H1 (cell line): ENCODE measurements around the gene SLC25A17. TPM values are rescaled to one million over a fixed set of nuclear protein-coding genes. Genes with fewer than 3 reads are reported as not detected.

ENCODE experiments used
- CTCF ChIA-PET: fragments of 300-600 bp; sonication (Branson Sonifier 250); formaldehyde crosslinking; loops from one replicate; lab custom pipeline; 2021; ENCODE audit not compliant: partially characterized antibody; lab: Charles Lee
- POLR2A ChIA-PET: fragments of 300-600 bp; sonication (Branson Sonifier 250); formaldehyde crosslinking; loops from one replicate; lab custom pipeline; 2021; ENCODE audit warnings: inconsistent platforms; ENCODE audit not compliant: partially characterized antibody; lab: Charles Lee
- DNase-seq, 2 experiments: peaks; one replicate each; pipeline versions ENCODE4 v3.0.0 to v3.0.0-alpha.2; 2010 to 2022; ENCODE audit warnings: low spot score in 2 of 2, low read depth in 1 of 2, mixed read lengths in 1 of 2
- FAIRE-seq: peaks from 2 replicates; lab custom pipeline; 2011; peaks lifted over from hg19 to GRCh38; lab: Jason Lieb, UNC
- H2AFZ ChIP-seq: 2 replicates; pipeline ENCODE4 v1.8.1; 2012; ENCODE audit warnings: low read length, inconsistent platforms
- H2AK5ac ChIP-seq: 2 replicates; pipeline ENCODE4 v1.6.1; 2013; ENCODE audit warnings: low read depth, low read length
- H2BK120ac ChIP-seq: replicated peaks from 2 replicates; pipeline ENCODE3; 2013; ENCODE audit warnings: low read depth, low read length, inconsistent platforms
- H2BK12ac ChIP-seq: 2 replicates; pipeline ENCODE4 v1.6.1; 2013; ENCODE audit warnings: low read depth, low read length
- H2BK15ac ChIP-seq: 2 replicates; pipeline ENCODE4 v1.6.1; 2013; ENCODE audit warnings: low read length
- H2BK20ac ChIP-seq: 2 replicates; pipeline ENCODE4 v1.6.1; 2013; ENCODE audit warnings: low read length
- H2BK5ac ChIP-seq: 2 replicates; pipeline ENCODE4 v1.6.1; 2013; ENCODE audit warnings: low read depth, low read length
- H3K14ac ChIP-seq: 2 replicates; pipeline ENCODE4 v1.6.1; 2013; ENCODE audit warnings: inconsistent platforms; ENCODE audit not compliant: insufficient read length
- H3K18ac ChIP-seq: 2 replicates; pipeline ENCODE4 v1.6.1; 2013; ENCODE audit warnings: low read length; ENCODE audit errors: extremely low read depth
- H3K23ac ChIP-seq: 2 replicates; pipeline ENCODE4 v1.6.1; 2013; ENCODE audit warnings: inconsistent platforms; ENCODE audit not compliant: insufficient read length
- H3K23me2 ChIP-seq: 2 replicates; pipeline ENCODE4 v1.6.1; 2013; ENCODE audit warnings: low read depth, low read length
- H3K27ac ChIP-seq: 2 replicates; pipeline ENCODE4 v1.6.1; 2011; ENCODE audit warnings: low read depth, low read length, inconsistent platforms
- H3K27me3 ChIP-seq, 4 experiments: replicated peaks in 1 of 4; 1 replicate in 1 of 4; 2 replicates in 3 of 4; pipeline versions ENCODE4 v1.6.1 to v1.8.1; 2011 to 2013; ENCODE audit warnings: low read length in 3 of 4, mild to moderate bottlenecking in 3 of 4, inconsistent platforms in 2 of 4, mixed read lengths in 2 of 4, moderate library complexity in 1 of 4; ENCODE audit not compliant: control insufficient read depth in 3 of 4, insufficient read depth in 3 of 4; ENCODE audit errors: extremely low read depth in 1 of 4
- H3K36me3 ChIP-seq, 4 experiments: 2 replicates each; pipeline versions ENCODE4 v1.6.1 to v1.8.1; 2011 to 2013; ENCODE audit warnings: mild to moderate bottlenecking in 4 of 4, low read length in 3 of 4, moderate library complexity in 2 of 4, control low read depth in 1 of 4, inconsistent platforms in 1 of 4; ENCODE audit not compliant: insufficient read depth in 4 of 4, control insufficient read depth in 2 of 4
- H3K4ac ChIP-seq: replicated peaks from 2 replicates; pipeline ENCODE3; 2013; ENCODE audit warnings: low read length, low read depth, mixed read lengths, inconsistent platforms; ENCODE audit not compliant: insufficient read length
- H3K4me1 ChIP-seq, 4 experiments: replicated peaks in 1 of 4; 1 replicate in 1 of 4; 2 replicates in 3 of 4; pipeline versions ENCODE4 v1.6.1 to v1.8.1; 2011 to 2013; ENCODE audit warnings: low read length in 3 of 4, inconsistent platforms in 2 of 4, mixed read lengths in 1 of 4; ENCODE audit not compliant: insufficient read depth in 4 of 4, control insufficient read depth in 3 of 4
- H3K4me2 ChIP-seq, 2 experiments: 2 replicates each; pipeline versions ENCODE4 v1.6.1 to v1.8.1; 2011 to 2013; ENCODE audit warnings: low read depth in 2 of 2, low read length in 2 of 2, control low read depth in 1 of 2, inconsistent platforms in 1 of 2, mild to moderate bottlenecking in 1 of 2; ENCODE audit not compliant: insufficient read depth in 1 of 2
- H3K4me3 ChIP-seq, 4 experiments: fragments of 200-600, 300-600 bp in 1 of 4; sonication (generic), shearing (Covaris generic), sonication (Bioruptor Twin) in 1 of 4; 2 replicates each; pipeline versions ENCODE4 v1.5.1 to v1.8.1; 2011 to 2016; ENCODE audit warnings: low read length in 4 of 4, low read depth in 3 of 4, control low read depth in 2 of 4, inconsistent platforms in 2 of 4, mild to moderate bottlenecking in 2 of 4, mixed read lengths in 1 of 4, moderate library complexity in 1 of 4; ENCODE audit not compliant: insufficient read depth in 2 of 4; ENCODE audit errors: extremely low read depth in 1 of 4
- H3K56ac ChIP-seq: replicated peaks from 2 replicates; pipeline ENCODE3; 2013; ENCODE audit warnings: low read depth, mild to moderate bottlenecking, mixed read lengths, low read length, inconsistent platforms; ENCODE audit not compliant: insufficient read length
- H3K79me1 ChIP-seq: 2 replicates; pipeline ENCODE4 v1.6.1; 2013; ENCODE audit warnings: low read depth, low read length, control low read depth
- H3K79me2 ChIP-seq, 2 experiments: 2 replicates each; pipeline versions ENCODE4 v1.6.1 to v1.8.1; 2012 to 2013; ENCODE audit warnings: low read length in 2 of 2, mild to moderate bottlenecking in 2 of 2, inconsistent platforms in 1 of 2; ENCODE audit not compliant: insufficient read depth in 2 of 2, control insufficient read depth in 1 of 2
- H3K9ac ChIP-seq, 4 experiments: replicated peaks in 1 of 4; 1 replicate in 1 of 4; 2 replicates in 3 of 4; pipeline versions ENCODE4 v1.6.1 to v1.8.1; 2011 to 2013; ENCODE audit warnings: low read depth in 3 of 4, low read length in 3 of 4, control low read depth in 2 of 4, mild to moderate bottlenecking in 2 of 4, moderate library complexity in 2 of 4, inconsistent platforms in 1 of 4; ENCODE audit errors: extremely low read depth in 1 of 4
- H3K9me3 ChIP-seq, 2 experiments: 2 replicates each; pipeline versions ENCODE4 v1.6.1 to v1.8.1; 2012 to 2013; ENCODE audit warnings: mild to moderate bottlenecking in 2 of 2, moderate library complexity in 2 of 2, control low read depth in 1 of 2, inconsistent platforms in 1 of 2, low read depth in 1 of 2, low read length in 1 of 2, mixed read lengths in 1 of 2; ENCODE audit not compliant: insufficient read depth in 2 of 2
- H4K20me1 ChIP-seq, 2 experiments: replicated peaks in 1 of 2; 2 replicates each; pipeline versions ENCODE3 to v1.8.1; 2011 to 2013; ENCODE audit warnings: inconsistent platforms in 2 of 2, low read length in 2 of 2, mild to moderate bottlenecking in 1 of 2; ENCODE audit not compliant: insufficient read depth in 2 of 2, control insufficient read depth in 1 of 2
- H4K5ac ChIP-seq: 2 replicates; pipeline ENCODE4 v1.6.1; 2013; ENCODE audit warnings: low read length, low read depth, mixed read lengths, inconsistent platforms; ENCODE audit not compliant: insufficient read length
- H4K8ac ChIP-seq: 2 replicates; pipeline ENCODE4 v1.8.0; 2013; ENCODE audit warnings: mild to moderate bottlenecking, moderate library complexity, low read length, inconsistent platforms; ENCODE audit not compliant: insufficient read depth; ENCODE audit errors: extremely low read depth
- H4K91ac ChIP-seq: replicated peaks from 2 replicates; pipeline ENCODE3; 2013; ENCODE audit warnings: low read length, mixed read lengths, inconsistent platforms; ENCODE audit not compliant: insufficient read length
- GTF2F1 ChIP-seq: IDR thresholded peaks from 2 replicates; pipeline ENCODE4 v1.6.1; 2012; ENCODE audit warnings: low read depth, low read length, improper control_type of control experiment, borderline replicate concordance
- KDM5A ChIP-seq: fragments of 200-600 bp; IDR thresholded peaks from 2 replicates; pipeline ENCODE4 v1.7.1; 2012; ENCODE audit warnings: mild to moderate bottlenecking, low read length, inconsistent platforms, mixed read lengths
- MAX ChIP-seq: IDR thresholded peaks from 2 replicates; pipeline ENCODE4 v1.6.1; 2012; ENCODE audit warnings: inconsistent platforms
- PHF8 ChIP-seq: fragments of 200-600 bp; sonication (generic); conservative IDR thresholded peaks from 2 replicates; pipeline ENCODE4 v1.7.1; 2012; ENCODE audit warnings: low read depth, mild to moderate bottlenecking, inconsistent platforms, low read length, moderate library complexity
- RNF2 ChIP-seq: fragments of 200-900, 300-1000 bp; sonication (generic); IDR thresholded peaks from 2 replicates; pipeline ENCODE4 v1.7.1; 2016; ENCODE audit warnings: borderline replicate concordance, low read depth, mild to moderate bottlenecking, antibody characterized with exemption, low read length; ENCODE audit not compliant: poor library complexity, severe bottlenecking; ENCODE audit errors: missing control alignments
- TAF1 ChIP-seq: IDR thresholded peaks from 2 replicates; pipeline ENCODE4 v1.6.1; 2011; ENCODE audit warnings: mild to moderate bottlenecking, low read depth, low read length
- TCF12 ChIP-seq: IDR thresholded peaks from 2 replicates; pipeline ENCODE4 v1.6.1; 2011; ENCODE audit warnings: low read depth, mild to moderate bottlenecking, low read length
- USF2 ChIP-seq: IDR thresholded peaks from 2 replicates; pipeline ENCODE4 v1.6.1; 2011; ENCODE audit warnings: low read length, improper control_type of control experiment
- WGBS, 2 experiments: shearing (Covaris generic) in 1 of 2; methylation state at CpG; one replicate each; pipeline versions ENCODE4 v1.1.6 to v1.1.7; 2013 to 2015; ENCODE audit warnings: low lambda C conversion rate in 2 of 2, mixed read lengths in 2 of 2, inconsistent platforms in 1 of 2, low coverage in 1 of 2, missing lambda C conversion rate in 1 of 2; ENCODE audit not compliant: insufficient replicate concordance in 2 of 2, insufficient coverage in 1 of 2, insufficient read length in 1 of 2; ENCODE audit errors: extremely low coverage in 1 of 2, missing lambda C conversion rate in 1 of 2; 5-methylcytosine and 5-hydroxymethylcytosine counted together
- polyA plus RNA-seq, 7 experiments: library from polyadenylated mRNA; depleted of rRNA in 3 of 7; stranded (reverse) in 5 of 7; unstranded in 2 of 7; fragments of >200 nt in 5 of 7; fragments of 200-250 nt in 2 of 7; gene quantifications; 1 replicate in 5 of 7; 2 replicates in 1 of 7; 4 replicates in 1 of 7; pipeline versions ENCODE4 v1.2.1 to v1.2.3, GENCODE V29; 2011 to 2013; ENCODE audit warnings: missing spikeins in 2 of 7, mixed read lengths in 2 of 7
- total RNA-seq: library from RNA; stranded (reverse); fragmentation: NEBNext Ultra II Directional; extraction: Animal tissue kit (Norgen Biotek cat#: 25700); gene quantifications from 2 replicates; pipeline ENCODE4 v1.2.1, GENCODE V29; 2021

Gene SLC25A17
- total and polyA plus RNA-seq, 2 of the 8 experiments (the other 6 are each of a cell fraction or from before 2014, with no cell fraction given) = 17.9 to 40.4 TPM

DNA sequence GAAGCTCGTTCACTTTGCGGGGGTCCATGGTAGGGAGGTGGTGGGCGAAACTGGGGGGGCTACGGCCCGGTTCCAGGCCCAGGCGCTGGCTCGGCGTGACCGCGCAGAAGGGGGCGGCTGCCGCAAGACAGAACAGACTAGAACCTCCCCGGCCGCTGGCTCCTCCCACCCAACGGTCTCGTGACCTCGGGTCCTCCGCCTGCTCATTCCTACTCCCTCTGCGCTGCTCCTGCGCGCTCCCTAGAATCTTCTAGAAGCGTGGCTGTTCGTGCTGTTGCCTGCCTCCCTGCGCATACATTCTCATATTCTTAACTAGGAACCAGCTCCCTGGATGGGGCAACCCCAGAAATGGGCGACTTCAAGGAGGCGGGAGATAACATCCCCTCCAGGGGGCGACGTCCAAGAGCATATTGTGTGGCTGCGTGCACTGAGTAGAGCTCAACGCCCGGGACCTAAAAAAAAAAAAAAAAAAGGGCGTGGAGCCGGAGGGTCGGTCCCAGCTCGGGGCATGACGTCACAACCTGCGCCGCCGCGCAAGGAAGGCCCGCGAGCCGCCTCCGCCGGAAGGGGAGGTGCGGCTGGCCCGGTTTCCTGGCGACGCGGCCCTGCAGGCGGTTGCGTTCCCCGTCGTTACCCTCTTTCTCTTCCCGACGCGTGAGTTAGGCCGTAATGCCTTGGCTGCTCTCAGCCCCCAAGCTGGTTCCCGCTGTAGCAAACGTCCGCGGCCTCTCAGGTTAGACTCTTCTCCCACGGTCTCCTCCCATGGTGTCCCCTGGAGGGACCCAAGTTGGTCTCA lies 37.6 kb upstream of the SLC25A17 start, which contains the start of the genes ST13 and XPNPEP3:
Gene ST13 (minus strand): TSS at position 127 of the 796 bp plus-strand sequence. CDS start 99 bp downstream, at position 28.
Gene XPNPEP3 (plus strand): TSS at position 636 of the 796 bp plus-strand sequence. CDS start 34 bp downstream, at position 670.
- Histone ChIP-seq H3K4ac (peak within 1 kb of the TSS; percentile 45), H4K91ac (peak within 1 kb of the TSS; percentile 93), H3K9me3 (no peaks in the 10 kb centered on the region), H2BK5ac (peak within 1 kb of the TSS; percentile 98), H3K18ac (peak within 1 kb of the TSS; percentile 91), H3K27me3 (no peaks in the 10 kb centered on the region), H2BK12ac (peak within 1 kb of the TSS; percentile 86; the same call in 1 of the 2 replicates), H4K5ac (peak within 1 kb of the TSS; percentile 97), H2BK20ac (no peak within 1 kb of the TSS), H2AK5ac (0 out of 2 replicates have a peak within 1 kb of the TSS, but pooled peaks have one; percentile 46), H3K79me1 (no peaks in the 10 kb centered on the region; the same call in 1 of the 2 replicates), H3K9ac (peak within 1 kb of the TSS; percentile 91 to 99 (median 94)), H3K79me2 (peaks cover 39 to 91% of the 10 kb centered on the region in 2 experiments), H2AFZ (peak within 1 kb of the TSS; percentile 91), H3K4me1 (peaks cover 0 to 6% (median 0%) of the 10 kb centered on the region in 4 experiments; a peak in 2 of 7 replicates), H2BK15ac (no peak within 1 kb of the TSS), H3K14ac (no peak within 1 kb of the TSS), H3K23ac (no peak within 1 kb of the TSS), H3K4me2 (peak within 1 kb of the TSS; percentile 68 to 79), H2BK120ac (peak within 1 kb of the TSS; percentile 94), H3K36me3 (peaks cover 0 to 12% (median 0%) of the 10 kb centered on the region in 4 experiments; a peak in 4 of 8 replicates), H4K8ac (peak within 1 kb of the TSS; percentile 100), H4K20me1 (peaks cover 0 to 6% of the 10 kb centered on the region in 2 experiments), H3K56ac (peak within 1 kb of the TSS; percentile 95), H3K27ac (peak within 1 kb of the TSS; percentile 98), H3K23me2 (peaks cover 8% of the 10 kb centered on the region), H3K4me3 (peak within 1 kb of the TSS; percentile 98 to 99 (median 98))
- FAIRE-seq (peak; percentile 76), DNase-seq (peak; percentile 88 to 98)
- POLR2A ChIA-PET = interaction anchor here (0.5 to 4.9 kb wide), 24 partner anchors 8 to 510 kb away, joined by 3 to 24 read pairs (median 4); partner anchors contain the start of genes ADSL and SLC25A17
- CTCF ChIA-PET = interaction anchor here (0.6 to 1.9 kb wide), 4 partner anchors 11 to 92 kb away, joined by 3 to 11 read pairs (median 4); no protein-coding TSS in a partner anchor
- 1% methylated on average over 48 of the region's 63 CpGs; no CpG with 5 or more reads in 1 of the 2 experiments for WGBS, 2 experiments
- TF ChIP-seq TAF1 (peak; percentile 69), MAX (peak; percentile 12), GTF2F1 (0 out of 2 replicates have a peak, but pooled peaks have one; percentile 18), USF2 (peak; percentile 77), KDM5A (peak; percentile 82), PHF8 (peak; percentile 83), TCF12 (no peak), RNF2 (no peak)
